Lower leg skin (tissue), 4 donors: ENCODE measurements around the gene MEIOB. TPM values are rescaled to one million over a fixed set of nuclear protein-coding genes. Genes with fewer than 3 reads are reported as not detected.
"Not testable (repeated sequence)": the region's sequence is repeated elsewhere in the genome, so short reads cannot be mapped to it uniquely, and the experiment has no call there.

Source experiments
- DNase-seq, 2 donors: peaks; one replicate each; pipeline ENCODE4 v3.0.0-alpha.2; 2019; ENCODE audit warnings: low spot score in 2 of 2
- H3K4me3 ChIP-seq: fragments of 200-600 bp; sonication (generic); 2 replicates; pipeline ENCODE4 v1.5.1; 2017; ENCODE audit warnings: mild to moderate bottlenecking, low read depth; ENCODE audit not compliant: poor library complexity, severe bottlenecking
- POLR2A ChIP-seq, 2 donors: fragments of 450-650 bp; IDR thresholded peaks; one replicate each; pipeline ENCODE4 v1.6.1; 2016 to 2017; ENCODE audit warnings: antibody characterized with exemption in 2 of 2, mild to moderate bottlenecking in 1 of 2, moderate library complexity in 1 of 2
- WGBS, 2 donors: methylation state at CpG; one replicate each; pipeline ENCODE4 v1.1.5; 2018; 5-methylcytosine and 5-hydroxymethylcytosine counted together
- intact Hi-C: fragments of 100-400 bp; cut with DNase I; formaldehyde crosslinking; loops from one replicate; pipeline ENCODE4 v1.15.0; 2023; ENCODE audit warnings: low total_unique reads
- total RNA-seq, 4 donors: library from RNA; depleted of rRNA; stranded (reverse); fragments of >200 nt; gene quantifications; one replicate each; pipeline ENCODE4 v1.1.0, GENCODE V29; 2016
- TF ChIP-seq, protein P1 (sequence below), 3 donors: fragments of 450-650 bp; IDR thresholded peaks; one replicate each; pipeline ENCODE4 v1.5.1; 2016; ENCODE audit warnings: antibody characterized with exemption in 3 of 3, mild to moderate bottlenecking in 3 of 3, moderate library complexity in 2 of 3

Gene MEIOB
- total RNA-seq, 4 donors from 2014 or later, result 0.42 TPM; not detected in 3

DNA sequence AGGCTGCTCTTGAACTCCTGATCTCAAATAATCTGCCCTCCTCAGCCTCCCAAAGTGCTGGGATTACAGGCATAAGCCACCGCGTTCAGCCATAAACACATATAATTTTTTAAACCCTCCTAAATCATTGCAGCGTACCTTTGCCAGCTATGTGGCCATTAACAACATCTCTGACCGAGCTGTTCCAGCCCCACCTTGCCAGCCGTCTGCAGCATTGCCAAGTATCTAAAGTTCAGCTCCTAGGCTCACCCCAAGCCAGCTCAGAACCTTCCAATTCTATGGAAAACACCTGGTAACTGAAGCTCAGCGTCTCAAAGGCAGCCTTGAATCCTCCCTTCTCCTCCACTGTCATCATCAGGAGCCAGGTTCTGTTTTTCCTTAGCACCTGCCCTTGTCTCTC lies 5.1 kb upstream of the MEIOB start:
- intact Hi-C loops, result no loop called here
- 37 to 57% methylated on average over 6 of the region's 6 CpGs for WGBS, 2 donors
- DNase-seq, result no peak

DNA sequence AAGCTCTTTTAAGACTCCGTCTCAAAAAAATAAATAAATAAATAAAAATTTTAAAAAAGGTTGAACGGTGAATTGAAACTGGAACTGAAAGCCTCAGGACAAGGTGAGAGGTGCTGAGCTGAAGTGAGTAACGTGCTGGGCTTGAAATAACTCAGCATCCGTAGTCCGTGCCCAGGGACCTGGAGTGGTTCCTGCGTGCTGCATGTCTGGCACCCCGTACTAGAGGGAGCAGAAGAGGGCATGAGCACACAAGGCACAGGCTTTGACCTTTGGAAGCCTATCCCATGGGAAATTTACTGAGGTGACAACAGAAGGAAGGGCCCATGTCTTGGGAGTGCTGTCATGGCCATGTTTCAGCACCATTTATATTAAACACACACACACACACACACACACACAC lies 4.5 kb upstream of the MEIOB start:
- intact Hi-C loops, result no loop called here
- 82 to 83% methylated on average over 7 of the region's 7 CpGs for WGBS, 2 donors
- TF ChIP-seq POLR2A (IDR thresholded peaks at IDR 0.05), result no peak
- TF ChIP-seq, protein P1, sequence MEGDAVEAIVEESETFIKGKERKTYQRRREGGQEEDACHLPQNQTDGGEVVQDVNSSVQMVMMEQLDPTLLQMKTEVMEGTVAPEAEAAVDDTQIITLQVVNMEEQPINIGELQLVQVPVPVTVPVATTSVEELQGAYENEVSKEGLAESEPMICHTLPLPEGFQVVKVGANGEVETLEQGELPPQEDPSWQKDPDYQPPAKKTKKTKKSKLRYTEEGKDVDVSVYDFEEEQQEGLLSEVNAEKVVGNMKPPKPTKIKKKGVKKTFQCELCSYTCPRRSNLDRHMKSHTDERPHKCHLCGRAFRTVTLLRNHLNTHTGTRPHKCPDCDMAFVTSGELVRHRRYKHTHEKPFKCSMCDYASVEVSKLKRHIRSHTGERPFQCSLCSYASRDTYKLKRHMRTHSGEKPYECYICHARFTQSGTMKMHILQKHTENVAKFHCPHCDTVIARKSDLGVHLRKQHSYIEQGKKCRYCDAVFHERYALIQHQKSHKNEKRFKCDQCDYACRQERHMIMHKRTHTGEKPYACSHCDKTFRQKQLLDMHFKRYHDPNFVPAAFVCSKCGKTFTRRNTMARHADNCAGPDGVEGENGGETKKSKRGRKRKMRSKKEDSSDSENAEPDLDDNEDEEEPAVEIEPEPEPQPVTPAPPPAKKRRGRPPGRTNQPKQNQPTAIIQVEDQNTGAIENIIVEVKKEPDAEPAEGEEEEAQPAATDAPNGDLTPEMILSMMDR (IDR thresholded peaks at IDR 0.05), result no peak
- no peak for DNase-seq
- no peak overlapping the region for H3K4me3 ChIP-seq

More for the DNA sequence above, 5.1 kb upstream of the MEIOB start:
- H3K4me3 ChIP-seq, result no peak overlapping the region
- TF ChIP-seq, protein P1 (IDR thresholded peaks at IDR 0.05), result no peak
- TF ChIP-seq POLR2A (IDR thresholded peaks at IDR 0.05), result no peak

DNA sequence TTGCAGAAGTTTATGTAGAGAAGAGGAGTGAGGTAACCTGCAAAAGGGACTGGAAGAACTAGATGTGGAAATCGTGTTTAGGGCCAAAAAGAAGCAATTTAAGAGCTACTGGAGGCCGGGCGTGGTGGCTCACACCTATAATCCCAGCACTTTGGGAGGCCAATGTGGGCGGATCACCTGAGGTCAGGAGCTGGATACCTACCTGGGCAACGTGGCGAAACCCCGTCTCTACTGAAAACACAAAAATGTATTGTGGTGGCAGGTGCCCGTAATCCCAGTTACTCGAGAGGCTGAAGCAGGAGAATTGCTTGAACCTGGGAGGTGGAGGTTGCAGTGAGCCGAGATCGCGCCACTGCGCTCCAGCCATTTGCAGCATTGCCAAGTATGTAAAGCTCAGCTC lies 4.1 kb upstream of the MEIOB start:
- DNase-seq, H3K4me3 ChIP-seq, intact Hi-C loops: not testable (repeated sequence)
- 87% methylated on average over 13 of the region's 13 CpGs for WGBS, 2 donors

DNA sequence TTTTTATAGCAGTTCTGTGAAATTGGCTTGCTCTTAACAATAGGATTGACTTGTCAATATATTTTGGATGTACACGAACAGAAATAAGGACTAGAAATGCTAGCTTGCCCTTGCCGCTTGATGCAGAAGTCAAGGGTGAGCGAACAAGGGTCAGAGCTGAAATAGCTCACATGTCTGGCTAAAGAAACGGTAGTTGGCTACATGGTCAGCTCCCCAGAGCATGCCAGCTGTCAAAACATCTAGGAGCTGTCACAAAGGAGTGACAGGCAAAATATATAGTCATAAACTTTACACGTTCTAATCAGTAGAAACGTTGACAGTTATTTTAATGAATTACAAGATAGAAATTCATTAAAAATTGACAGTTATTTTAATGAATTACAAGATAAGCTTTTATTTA lies 2.9 kb upstream of the MEIOB start:
- H3K4me3 ChIP-seq, result no peak overlapping the region
- TF ChIP-seq, protein P1 (IDR thresholded peaks at IDR 0.05), result no peak
- no peak for TF ChIP-seq POLR2A (IDR thresholded peaks at IDR 0.05)
- DNase-seq, result peak in 1 of 2 donors; percentile 42
- intact Hi-C loops, result no loop called here
- 67% methylated on average over 6 of the region's 6 CpGs for WGBS, 2 donors

DNA sequence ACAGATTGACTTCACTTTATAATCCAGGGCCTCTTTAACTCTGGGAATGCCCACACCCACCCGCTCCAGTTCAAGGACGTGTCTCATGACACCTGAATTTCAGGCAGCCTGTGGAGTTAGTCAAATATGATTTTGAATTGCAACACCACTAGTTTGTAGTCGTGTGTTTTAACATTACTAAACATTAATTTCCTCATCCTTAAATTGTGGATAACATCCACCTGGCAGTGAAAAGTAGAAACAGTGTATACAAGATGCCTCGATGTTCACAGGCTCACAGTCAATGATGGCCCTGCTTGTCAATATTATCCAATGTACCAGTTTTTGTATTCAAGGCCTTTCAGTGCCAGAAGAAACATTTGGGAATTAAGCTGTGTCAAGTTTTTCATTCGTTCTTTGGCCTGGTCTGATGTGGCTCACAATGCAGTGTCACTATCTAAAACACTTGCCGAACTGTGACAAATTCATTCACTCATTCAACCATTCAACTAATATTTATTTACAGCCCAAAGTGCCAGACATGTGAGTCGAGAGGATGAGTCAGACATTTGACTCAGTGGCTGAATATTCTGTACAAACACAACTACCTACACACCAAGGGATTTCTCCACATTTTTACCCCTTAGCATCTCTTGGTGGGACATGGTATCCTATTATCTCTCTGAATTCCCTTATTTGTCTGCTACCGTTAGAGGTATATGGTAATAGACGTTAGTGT lies 1.4 kb downstream of the MEIOB start:
- intact Hi-C loops, result no loop called here
- no peak for DNase-seq
- WGBS, 2 donors, result 40 to 43% methylated on average over 9 of the region's 9 CpGs
- H3K4me3 ChIP-seq, result no peak overlapping the region
- TF ChIP-seq POLR2A (IDR thresholded peaks at IDR 0.05), result no peak
- TF ChIP-seq, protein P1 (IDR thresholded peaks at IDR 0.05), result no peak

DNA sequence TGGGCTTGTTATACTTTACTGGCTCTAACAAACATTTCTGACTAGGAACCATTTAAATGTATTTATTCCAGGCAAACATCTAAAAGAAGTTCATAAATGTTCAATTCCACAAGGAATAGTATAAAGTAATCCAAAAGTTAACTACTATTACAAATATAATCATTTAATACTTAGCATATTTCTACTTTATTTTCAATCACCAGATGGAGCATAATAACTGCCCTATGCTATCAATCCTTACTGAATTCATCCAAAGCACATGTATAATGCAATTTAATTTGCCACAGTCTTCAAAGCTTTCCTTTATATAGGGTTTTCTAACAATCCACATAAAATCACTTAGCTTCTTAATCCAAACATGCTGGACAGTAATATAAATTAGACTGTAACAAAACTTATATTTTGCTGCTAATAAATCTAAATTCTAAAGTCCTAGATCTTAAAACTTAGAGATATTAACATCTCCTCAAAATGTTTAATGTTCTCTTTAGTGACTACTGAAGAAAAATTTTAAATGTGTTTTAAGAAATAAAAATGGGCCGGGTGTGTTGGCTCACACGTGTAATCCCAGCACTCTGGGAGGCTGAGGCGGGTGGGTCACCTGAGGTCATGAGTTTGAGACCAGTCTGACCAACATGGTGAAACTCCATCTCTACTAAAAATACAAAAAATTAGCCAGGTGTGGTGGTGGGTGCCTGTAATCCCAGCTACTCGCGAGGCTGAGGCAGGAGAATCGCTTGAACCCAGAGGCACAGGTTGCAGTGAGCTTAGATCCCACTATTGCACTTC lies 5.9 kb downstream of the MEIOB start:
- WGBS, 2 donors, result 60 to 70% methylated on average over 6 of the region's 6 CpGs
- intact Hi-C loops, result no loop called here

More for the DNA sequence above, 5.9 kb downstream of the MEIOB start:
- peak in 1 of 2 donors; percentile 43 for DNase-seq
- TF ChIP-seq POLR2A (IDR thresholded peaks at IDR 0.05), result no peak
- TF ChIP-seq, protein P1 (IDR thresholded peaks at IDR 0.05), result no peak
- no peak overlapping the region for H3K4me3 ChIP-seq
